ENCODE results near the gene POLR2C. TPM values are rescaled to one million over a fixed set of nuclear protein-coding genes. Genes with fewer than 3 reads are reported as not detected.
A peak's percentile ranks its signal among the peaks of the same experiment; 100 is the strongest.

Gene POLR2C
- total RNA-seq, 4 donors from 2014 or later, result 82.4 to 89.4 (median 85.4) TPM

- ATAC-seq (ENCODE audit: low FRiP score), result no peak
- TF ChIP-seq CTCF (IDR thresholded peaks at IDR 0.05), result no peak
- no peak for DNase-seq (ENCODE audit: low spot score)
Observed at GRCh38 chr16:57483725-57484514, 21.4 kb downstream of the POLR2C start.

- no peak for TF ChIP-seq CTCF (IDR thresholded peaks at IDR 0.05)
- no peak for DNase-seq (ENCODE audit: low spot score)
- no peak for ATAC-seq (ENCODE audit: low FRiP score)
Observed at GRCh38 chr16:57484515-57485005, 22.1 kb downstream of the POLR2C start.

- DNase-seq (ENCODE audit: low spot score) (no peak), ATAC-seq (ENCODE audit: low FRiP score) (no peak)
- TF ChIP-seq CTCF (IDR thresholded peaks at IDR 0.05), result no peak
Observed at GRCh38 chr16:57485091-57485915, 22.8 kb downstream of the POLR2C start.

GRCh38 chr16:57485916-57486857, 23.7 kb downstream of the POLR2C start, which contains the start of gene DOK4:
Gene DOK4 (minus strand): TSS chr16:57486493. CDS start chr16:57479507, 6,986 bp downstream.
- no peak for TF ChIP-seq CTCF (IDR thresholded peaks at IDR 0.05)
- no peak for DNase-seq (ENCODE audit: low spot score)
- ATAC-seq (ENCODE audit: low FRiP score), result peak; percentile 93

- DNase-seq (ENCODE audit: low spot score) (no peak), ATAC-seq (ENCODE audit: low FRiP score) (no peak)
- TF ChIP-seq CTCF (IDR thresholded peaks at IDR 0.05), result no peak
Observed at GRCh38 chr16:57486858-57487834, 24.7 kb downstream of the POLR2C start.
